SK-N-SH (cell line): ENCODE data around the gene PRRX2. TPM values are rescaled to one million over a fixed set of nuclear protein-coding genes. Genes with fewer than 3 reads are reported as not detected.

Experiments
- CTCF ChIA-PET: fragments of 300-600, 350-600 bp; formaldehyde crosslinking; extraction: SDS; loops from one replicate; lab custom pipeline; 2021; lab: Yijun Ruan, JAX
- POLR2A ChIA-PET: fragments of 350-600 bp; sonication (Branson Sonifier 250); formaldehyde crosslinking; extraction: SDS; loops from one replicate; lab custom pipeline; 2020; ENCODE audit warnings: antibody characterized with exemption, inconsistent platforms; lab: Yijun Ruan, JAX
- DNase-seq: peaks from one replicate; pipeline ENCODE4 v3.0.0; 2012
- H2AFZ ChIP-seq: fragments of 200-600 bp; sonication (generic); 2 replicates; pipeline ENCODE4 v1.8.1; 2016; ENCODE audit warnings: antibody characterized with exemption, mild to moderate bottlenecking, low read depth
- H3F3A ChIP-seq: fragments of 200-600 bp; sonication (generic); replicated peaks from 2 replicates; pipeline ENCODE3; 2016; ENCODE audit warnings: antibody characterized with exemption, mild to moderate bottlenecking; ENCODE audit not compliant: insufficient read depth
- H3K27ac ChIP-seq, 2 experiments: fragments of 200-500 bp in 1 of 2; fragments of 200-600 bp in 1 of 2; sonication (Bioruptor generic) in 1 of 2; sonication (generic), shearing (Covaris generic) in 1 of 2; 2 replicates each; pipeline versions ENCODE4 v1.5.1 to v1.6.1; 2014 to 2016; ENCODE audit warnings: low read depth in 2 of 2, inconsistent platforms in 1 of 2, low read length in 1 of 2, mild to moderate bottlenecking in 1 of 2, mixed read lengths in 1 of 2
- H3K27me3 ChIP-seq: fragments of 200-600 bp; sonication (generic), shearing (Covaris generic); 2 replicates; pipeline ENCODE4 v1.6.1; 2016; ENCODE audit warnings: mixed run types; ENCODE audit not compliant: insufficient read depth
- H3K36me3 ChIP-seq, 2 experiments: fragments of 200-500 bp in 1 of 2; fragments of 200-600 bp in 1 of 2; sonication (Bioruptor generic) in 1 of 2; sonication (generic) in 1 of 2; replicated peaks in 1 of 2; 2 replicates each; pipeline versions ENCODE3 to v1.5.1; 2014 to 2016; ENCODE audit warnings: low read length in 1 of 2, mild to moderate bottlenecking in 1 of 2; ENCODE audit not compliant: insufficient read depth in 2 of 2, control insufficient read depth in 1 of 2
- H3K4me1 ChIP-seq, 2 experiments: fragments of 200-500 bp in 1 of 2; fragments of 200-600 bp in 1 of 2; sonication (Bioruptor generic) in 1 of 2; sonication (generic), shearing (Covaris generic) in 1 of 2; 2 replicates each; pipeline versions ENCODE4 v1.5.1 to v1.6.1; 2014 to 2016; ENCODE audit warnings: low read depth in 1 of 2, low read length in 1 of 2, mixed run types in 1 of 2; ENCODE audit not compliant: insufficient read depth in 2 of 2, control insufficient read depth in 1 of 2
- H3K4me2 ChIP-seq: fragments of 200-600 bp; sonication (generic), shearing (Covaris generic); 2 replicates; pipeline ENCODE4 v1.6.1; 2017; ENCODE audit warnings: mixed run types
- H3K4me3 ChIP-seq, 2 experiments: fragments of 200-500 bp in 1 of 2; fragments of 200-600 bp in 1 of 2; sonication (Bioruptor generic) in 1 of 2; sonication (generic), shearing (Covaris generic) in 1 of 2; 2 replicates each; pipeline versions ENCODE4 v1.5.1 to v1.8.1; 2014 to 2016; ENCODE audit warnings: low read depth in 2 of 2, inconsistent platforms in 1 of 2, low read length in 1 of 2, mild to moderate bottlenecking in 1 of 2, mixed read lengths in 1 of 2, moderate library complexity in 1 of 2
- H3K79me2 ChIP-seq: fragments of 200-600 bp; sonication (generic); 2 replicates; pipeline ENCODE4 v1.8.1; 2017; ENCODE audit warnings: mild to moderate bottlenecking; ENCODE audit not compliant: insufficient read depth
- H3K9ac ChIP-seq: fragments of 200-600 bp; sonication (generic); 2 replicates; pipeline ENCODE4 v1.6.1; 2017; ENCODE audit warnings: mixed run types
- H3K9me2 ChIP-seq: fragments of 200-600 bp; sonication (generic); 2 replicates; pipeline ENCODE4 v1.6.1; 2017; ENCODE audit warnings: mixed run types
- H3K9me3 ChIP-seq: fragments of 200-600 bp; sonication (generic); 2 replicates; pipeline ENCODE4 v1.6.1; 2017; ENCODE audit warnings: mixed run types, mild to moderate bottlenecking, moderate library complexity
- H4K20me1 ChIP-seq: fragments of 200-600 bp; sonication (generic); 2 replicates; pipeline ENCODE4 v1.6.1; 2017; ENCODE audit warnings: mild to moderate bottlenecking, mixed run types; ENCODE audit not compliant: insufficient read depth
- EZH2phosphoT487 ChIP-seq: fragments of 200-600 bp; sonication (generic); IDR thresholded peaks from 2 replicates; pipeline ENCODE4 v1.6.1; 2017; ENCODE audit warnings: low read depth, mixed run types, mild to moderate bottlenecking, antibody characterized with exemption, moderate library complexity, borderline replicate concordance
- GATA2 ChIP-seq: sonication (generic); formaldehyde crosslinking; IDR thresholded peaks from 2 replicates; pipeline ENCODE4 v1.5.0; 2020; ENCODE audit warnings: mild to moderate bottlenecking, missing genetic modification reagents
- JUND ChIP-seq: IDR thresholded peaks from 2 replicates; pipeline ENCODE4 v1.4.0; 2012
- NRF1 ChIP-seq: IDR thresholded peaks from 2 replicates; pipeline ENCODE4 v1.6.1; 2012; ENCODE audit warnings: low read depth, mild to moderate bottlenecking, low read length
- POLR2AphosphoS5 ChIP-seq: IDR thresholded peaks from 2 replicates; pipeline ENCODE4 v1.6.1; 2012; ENCODE audit warnings: low read depth, low read length
- RFX5 ChIP-seq: IDR thresholded peaks from 2 replicates; pipeline ENCODE4 v1.6.1; 2012; ENCODE audit warnings: mild to moderate bottlenecking, improper control_type of control experiment, low read length
- SMC3 ChIP-seq: IDR thresholded peaks from 2 replicates; pipeline ENCODE4 v1.6.1; 2012; ENCODE audit warnings: low read depth, low read length, improper control_type of control experiment
- TAF1 ChIP-seq: IDR thresholded peaks from 2 replicates; pipeline ENCODE4 v1.6.1; 2012; ENCODE audit warnings: low read depth, mild to moderate bottlenecking, low read length, moderate library complexity, borderline replicate concordance
- TCF12 ChIP-seq: IDR thresholded peaks from 2 replicates; pipeline ENCODE4 v1.4.0; 2012
- TEAD4 ChIP-seq: IDR thresholded peaks from 2 replicates; pipeline ENCODE4 v1.4.0; 2012; ENCODE audit warnings: mild to moderate bottlenecking, borderline replicate concordance; ENCODE audit not compliant: insufficient read depth
- YY1 ChIP-seq: IDR thresholded peaks from 2 replicates; pipeline ENCODE4 v1.4.0; 2012; ENCODE audit warnings: low read depth, mild to moderate bottlenecking
- WGBS: methylation state at CpG from one replicate; pipeline ENCODE4 v1.1.6; 2017; ENCODE audit warnings: low lambda C conversion rate; 5-methylcytosine and 5-hydroxymethylcytosine counted together
- polyA plus RNA-seq, 3 experiments: library from polyadenylated mRNA; depleted of rRNA; stranded (reverse); fragments of >200 nt; gene quantifications; 2 replicates each; pipeline ENCODE4 v1.2.3, GENCODE V29; 2012
- TF ChIP-seq, protein P1 (sequence below): IDR thresholded peaks from 2 replicates; pipeline ENCODE4 v1.6.1; 2012; ENCODE audit warnings: mild to moderate bottlenecking, low read depth, low read length, moderate library complexity
- TF ChIP-seq, protein P2 (sequence below): IDR thresholded peaks from 2 replicates; pipeline ENCODE4 v1.4.0; 2012; ENCODE audit warnings: low read depth, borderline replicate concordance
- TF ChIP-seq, protein P3 (sequence below): IDR thresholded peaks from 2 replicates; pipeline ENCODE4 v1.4.0; 2012; ENCODE audit warnings: low read depth, borderline replicate concordance

The PRRX2 gene
- polyA plus RNA-seq, 1 of the 3 experiments (the other 2 are of a cell fraction) = 0.84 TPM

DNA sequence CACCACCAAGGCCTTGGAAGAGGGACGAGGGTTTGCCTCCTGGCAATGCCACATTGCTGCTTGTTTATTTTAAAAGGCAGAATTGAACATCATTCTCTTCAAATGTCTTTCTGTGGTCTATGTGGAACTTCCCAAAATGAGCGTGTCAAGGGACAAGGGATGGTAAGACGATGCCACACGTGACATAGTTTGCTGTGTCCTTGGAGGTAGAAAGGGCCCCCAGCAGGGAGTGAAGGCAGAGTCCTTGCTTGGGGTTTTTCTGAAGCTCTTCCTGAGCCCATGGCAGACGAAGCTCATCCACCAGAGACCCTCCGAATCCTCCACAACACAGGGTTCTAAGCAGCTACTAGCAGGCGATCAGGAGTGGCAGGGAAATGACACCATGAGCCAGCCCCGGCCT, 28.3 kb downstream of the PRRX2 start:
- Histone ChIP-seq H3K27ac (no peak overlapping the region), H3K4me2 (no peak overlapping the region), H3K9me3 (no peaks in the 10 kb centered on the region), H3K9ac (no peak overlapping the region), H3K4me3 (no peak overlapping the region), H3F3A (peaks cover 4% of the 10 kb centered on the region), H4K20me1 (no peaks in the 10 kb centered on the region), H2AFZ (no peak overlapping the region), H3K27me3 (no peaks in the 10 kb centered on the region), H3K4me1 (peaks cover 0 to 18% of the 10 kb centered on the region in 2 experiments; a peak in 2 of 4 replicates), H3K36me3 (no peaks in the 10 kb centered on the region), H3K9me2 (no peaks in the 10 kb centered on the region), H3K79me2 (no peaks in the 10 kb centered on the region)
- WGBS = 84% methylated on average over 8 of the region's 8 CpGs
- DNase-seq = no peak
- POLR2A ChIA-PET = no interaction called here
- no peak for TF ChIP-seq JUND
- no peak for TF ChIP-seq TCF12
- no peak for TF ChIP-seq TAF1
- CTCF ChIA-PET = interaction anchor here (1.6 kb wide), 1 partner anchor 33 kb away, joined by 4 read pairs; no protein-coding TSS in a partner anchor

DNA sequence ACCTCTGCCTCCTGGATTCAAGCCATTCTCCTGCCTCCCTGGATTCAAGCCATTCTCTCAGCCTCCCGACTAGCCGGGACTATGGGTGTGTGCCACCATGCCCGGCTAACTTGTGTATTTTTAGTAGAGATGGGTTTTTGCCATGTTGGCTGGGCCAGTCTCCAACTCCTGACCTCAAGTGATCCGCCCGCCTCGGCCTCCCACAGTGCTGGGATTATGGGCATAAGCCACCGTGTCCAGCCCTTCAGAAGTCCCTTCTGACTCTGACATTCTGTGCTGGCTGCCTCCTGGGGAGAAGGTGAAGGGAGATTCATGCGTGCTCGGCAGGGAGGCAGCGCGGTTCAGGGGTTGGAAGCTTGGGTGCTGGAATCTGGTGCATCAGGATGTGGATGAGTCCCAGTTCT, 28.8 kb downstream of the PRRX2 start:
- Histone ChIP-seq H3K4me2 (no peak overlapping the region), H4K20me1 (no peaks in the 10 kb centered on the region), H2AFZ (no peak overlapping the region), H3K4me3 (no peak overlapping the region), H3K27ac (no peak overlapping the region), H3K9ac (no peak overlapping the region), H3F3A (peaks cover 4% of the 10 kb centered on the region), H3K36me3 (no peaks in the 10 kb centered on the region), H3K9me2 (no peaks in the 10 kb centered on the region), H3K27me3 (no peaks in the 10 kb centered on the region), H3K79me2 (no peaks in the 10 kb centered on the region), H3K4me1 (peaks cover 0 to 18% of the 10 kb centered on the region in 2 experiments; a peak in 2 of 4 replicates), H3K9me3 (no peaks in the 10 kb centered on the region)
- DNase-seq = no peak
- 94% methylated on average over 4 of the region's 11 CpGs for WGBS
- POLR2A ChIA-PET = no interaction called here
- CTCF ChIA-PET = interaction anchor here (1.0 to 4.9 kb wide), 2 partner anchors 32 to 89 kb away, joined by 3 to 31 read pairs; no protein-coding TSS in a partner anchor
- TF ChIP-seq EZH2phosphoT487 = no peak
- no peak for TF ChIP-seq RFX5

DNA sequence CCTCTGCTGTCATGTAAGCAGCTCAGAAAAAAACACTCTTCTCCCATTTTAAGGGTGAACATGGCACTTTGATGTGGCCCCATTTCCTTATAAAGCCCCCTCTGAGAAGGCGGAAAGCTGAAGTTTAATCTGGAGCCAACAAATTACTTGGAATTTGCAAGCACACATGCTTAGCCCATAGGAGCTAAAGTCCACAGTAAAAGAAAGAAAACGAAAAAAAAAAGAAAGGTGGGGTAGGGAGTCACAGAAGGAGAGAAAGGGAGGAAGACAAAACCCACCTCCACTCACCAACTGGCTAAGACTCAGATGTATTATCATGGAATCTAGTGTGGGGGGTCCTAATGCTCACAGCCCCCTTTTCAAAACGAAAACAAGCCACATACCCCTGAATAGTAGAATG, 30.4 kb downstream of the PRRX2 start:
- Histone ChIP-seq H3K9me3 (no peaks in the 10 kb centered on the region), H3K4me3 (no peak overlapping the region), H3K36me3 (no peaks in the 10 kb centered on the region), H4K20me1 (no peaks in the 10 kb centered on the region), H3K27me3 (no peaks in the 10 kb centered on the region), H2AFZ (no peak overlapping the region), H3K9ac (no peak overlapping the region), H3K4me1 (peaks cover 0 to 18% of the 10 kb centered on the region in 2 experiments; a peak in 2 of 4 replicates), H3K27ac (no peak overlapping the region), H3K79me2 (no peaks in the 10 kb centered on the region), H3K4me2 (no peak overlapping the region), H3K9me2 (no peaks in the 10 kb centered on the region), H3F3A (peaks cover 4% of the 10 kb centered on the region)
- CTCF ChIA-PET = interaction anchor here (0.6 to 4.9 kb wide), 4 partner anchors 30 to 552 kb away, joined by 3 to 31 read pairs (median 6); no protein-coding TSS in a partner anchor
- POLR2A ChIA-PET = interaction anchor here (1.4 kb wide), 1 partner anchor 46 kb away, joined by 4 read pairs; no protein-coding TSS in a partner anchor
- DNase-seq = no peak
- WGBS = 93% methylated on average over 3 of the region's 3 CpGs
- TF ChIP-seq NRF1 (no peak), POLR2AphosphoS5 (no peak), YY1 (no peak), SMC3 (no peak), TAF1 (no peak), GATA2 (CRISPR knock-in tag) (no peak), EZH2phosphoT487 (no peak), TEAD4 (no peak)
- TF ChIP-seq, protein P1, sequence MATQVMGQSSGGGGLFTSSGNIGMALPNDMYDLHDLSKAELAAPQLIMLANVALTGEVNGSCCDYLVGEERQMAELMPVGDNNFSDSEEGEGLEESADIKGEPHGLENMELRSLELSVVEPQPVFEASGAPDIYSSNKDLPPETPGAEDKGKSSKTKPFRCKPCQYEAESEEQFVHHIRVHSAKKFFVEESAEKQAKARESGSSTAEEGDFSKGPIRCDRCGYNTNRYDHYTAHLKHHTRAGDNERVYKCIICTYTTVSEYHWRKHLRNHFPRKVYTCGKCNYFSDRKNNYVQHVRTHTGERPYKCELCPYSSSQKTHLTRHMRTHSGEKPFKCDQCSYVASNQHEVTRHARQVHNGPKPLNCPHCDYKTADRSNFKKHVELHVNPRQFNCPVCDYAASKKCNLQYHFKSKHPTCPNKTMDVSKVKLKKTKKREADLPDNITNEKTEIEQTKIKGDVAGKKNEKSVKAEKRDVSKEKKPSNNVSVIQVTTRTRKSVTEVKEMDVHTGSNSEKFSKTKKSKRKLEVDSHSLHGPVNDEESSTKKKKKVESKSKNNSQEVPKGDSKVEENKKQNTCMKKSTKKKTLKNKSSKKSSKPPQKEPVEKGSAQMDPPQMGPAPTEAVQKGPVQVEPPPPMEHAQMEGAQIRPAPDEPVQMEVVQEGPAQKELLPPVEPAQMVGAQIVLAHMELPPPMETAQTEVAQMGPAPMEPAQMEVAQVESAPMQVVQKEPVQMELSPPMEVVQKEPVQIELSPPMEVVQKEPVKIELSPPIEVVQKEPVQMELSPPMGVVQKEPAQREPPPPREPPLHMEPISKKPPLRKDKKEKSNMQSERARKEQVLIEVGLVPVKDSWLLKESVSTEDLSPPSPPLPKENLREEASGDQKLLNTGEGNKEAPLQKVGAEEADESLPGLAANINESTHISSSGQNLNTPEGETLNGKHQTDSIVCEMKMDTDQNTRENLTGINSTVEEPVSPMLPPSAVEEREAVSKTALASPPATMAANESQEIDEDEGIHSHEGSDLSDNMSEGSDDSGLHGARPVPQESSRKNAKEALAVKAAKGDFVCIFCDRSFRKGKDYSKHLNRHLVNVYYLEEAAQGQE = no peak
- TF ChIP-seq, protein P2, sequence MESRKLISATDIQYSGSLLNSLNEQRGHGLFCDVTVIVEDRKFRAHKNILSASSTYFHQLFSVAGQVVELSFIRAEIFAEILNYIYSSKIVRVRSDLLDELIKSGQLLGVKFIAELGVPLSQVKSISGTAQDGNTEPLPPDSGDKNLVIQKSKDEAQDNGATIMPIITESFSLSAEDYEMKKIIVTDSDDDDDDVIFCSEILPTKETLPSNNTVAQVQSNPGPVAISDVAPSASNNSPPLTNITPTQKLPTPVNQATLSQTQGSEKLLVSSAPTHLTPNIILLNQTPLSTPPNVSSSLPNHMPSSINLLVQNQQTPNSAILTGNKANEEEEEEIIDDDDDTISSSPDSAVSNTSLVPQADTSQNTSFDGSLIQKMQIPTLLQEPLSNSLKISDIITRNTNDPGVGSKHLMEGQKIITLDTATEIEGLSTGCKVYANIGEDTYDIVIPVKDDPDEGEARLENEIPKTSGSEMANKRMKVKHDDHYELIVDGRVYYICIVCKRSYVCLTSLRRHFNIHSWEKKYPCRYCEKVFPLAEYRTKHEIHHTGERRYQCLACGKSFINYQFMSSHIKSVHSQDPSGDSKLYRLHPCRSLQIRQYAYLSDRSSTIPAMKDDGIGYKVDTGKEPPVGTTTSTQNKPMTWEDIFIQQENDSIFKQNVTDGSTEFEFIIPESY = no peak
- TF ChIP-seq, protein P3, sequence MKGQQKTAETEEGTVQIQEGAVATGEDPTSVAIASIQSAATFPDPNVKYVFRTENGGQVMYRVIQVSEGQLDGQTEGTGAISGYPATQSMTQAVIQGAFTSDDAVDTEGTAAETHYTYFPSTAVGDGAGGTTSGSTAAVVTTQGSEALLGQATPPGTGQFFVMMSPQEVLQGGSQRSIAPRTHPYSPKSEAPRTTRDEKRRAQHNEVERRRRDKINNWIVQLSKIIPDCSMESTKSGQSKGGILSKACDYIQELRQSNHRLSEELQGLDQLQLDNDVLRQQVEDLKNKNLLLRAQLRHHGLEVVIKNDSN = no peak
